IMR-90 (cell line): ENCODE data around the gene XAF1. TPM values are rescaled to one million over a fixed set of nuclear protein-coding genes. Genes with fewer than 3 reads are reported as not detected.

ENCODE experiments used
- ATAC-seq: fragments of 200-7000 bp; cut with Tn5 transposase; 2 replicates; pipeline ENCODE4 v1.9.1; 2020; ENCODE audit warnings: low read depth, mild to moderate bottlenecking, moderate library complexity
- BruUV-seq: library from RNA; stranded (reverse); fragments of 400-500 nt; replicated peaks from 2 replicates; lab custom pipeline; 2021; lab: Mats Ljungman, UMichigan
- CTCF ChIA-PET: fragments of 300-600 bp; formaldehyde crosslinking; extraction: SDS; loops from one replicate; lab custom pipeline; 2021; ENCODE audit warnings: antibody characterized with exemption; lab: Yijun Ruan, JAX
- POLR2A ChIA-PET: fragments of 300-600 bp; sonication (Branson Sonifier 250); formaldehyde crosslinking; loops from one replicate; lab custom pipeline; 2022; ENCODE audit warnings: antibody characterized with exemption; ENCODE audit not compliant: unreplicated experiment; lab: Charles Lee
- DNase-seq: peaks from one replicate; pipeline ENCODE4 v3.0.0; 2013
- H2AFZ ChIP-seq: replicated peaks from 2 replicates; pipeline ENCODE3; 2013; ENCODE audit warnings: low read length, mild to moderate bottlenecking; ENCODE audit not compliant: poor library complexity
- H2AK5ac ChIP-seq: 2 replicates; pipeline ENCODE4 v1.6.1; 2013; ENCODE audit warnings: low read depth, low read length, inconsistent platforms
- H2AK9ac ChIP-seq: replicated peaks from 2 replicates; pipeline ENCODE3; 2013; ENCODE audit warnings: mild to moderate bottlenecking, low read depth, low read length, moderate library complexity; ENCODE audit not compliant: poor library complexity
- H2BK120ac ChIP-seq: 2 replicates; pipeline ENCODE4 v1.6.1; 2013; ENCODE audit warnings: low read depth, low read length, inconsistent platforms
- H2BK15ac ChIP-seq: 3 replicates; pipeline ENCODE4 v1.6.1; 2013; ENCODE audit warnings: low read depth, low read length, inconsistent platforms
- H2BK20ac ChIP-seq: 2 replicates; pipeline ENCODE4 v1.6.1; 2013; ENCODE audit warnings: low read depth, mild to moderate bottlenecking, inconsistent platforms, low read length, moderate library complexity
- H2BK5ac ChIP-seq: 2 replicates; pipeline ENCODE4 v1.6.1; 2013; ENCODE audit warnings: mild to moderate bottlenecking, low read depth, low read length, inconsistent platforms; ENCODE audit not compliant: poor library complexity, severe bottlenecking
- H3K14ac ChIP-seq: replicated peaks from 2 replicates; pipeline ENCODE4 v1.6.1; 2013; ENCODE audit warnings: low read depth, low read length, inconsistent platforms
- H3K18ac ChIP-seq: 2 replicates; pipeline ENCODE4 v1.6.1; 2013; ENCODE audit warnings: low read depth, low read length, control low read depth
- H3K23ac ChIP-seq: 2 replicates; pipeline ENCODE4 v1.6.1; 2013; ENCODE audit warnings: low read depth, low read length, inconsistent platforms
- H3K27ac ChIP-seq: 2 replicates; pipeline ENCODE4 v1.5.1; 2013; ENCODE audit warnings: mild to moderate bottlenecking, control low read depth, low read length; ENCODE audit not compliant: insufficient read depth
- H3K27me3 ChIP-seq: 2 replicates; pipeline ENCODE4 v1.6.1; 2013; ENCODE audit warnings: low read length; ENCODE audit not compliant: control insufficient read depth, insufficient read depth
- H3K36me3 ChIP-seq: 2 replicates; pipeline ENCODE4 v1.6.1; 2013; ENCODE audit warnings: low read length, mixed read lengths; ENCODE audit not compliant: control insufficient read depth, insufficient read depth
- H3K4ac ChIP-seq: 2 replicates; pipeline ENCODE4 v1.6.1; 2013; ENCODE audit warnings: low read depth, low read length, inconsistent platforms
- H3K4me1 ChIP-seq: 2 replicates; pipeline ENCODE4 v1.6.1; 2013; ENCODE audit warnings: low read length, mixed read lengths; ENCODE audit not compliant: control insufficient read depth, insufficient read depth
- H3K4me2 ChIP-seq: 2 replicates; pipeline ENCODE4 v1.6.1; 2013; ENCODE audit warnings: low read depth, mild to moderate bottlenecking, control low read depth, low read length, moderate library complexity
- H3K4me3 ChIP-seq: 2 replicates; pipeline ENCODE4 v1.5.1; 2013; ENCODE audit warnings: low read depth, mild to moderate bottlenecking, control low read depth, low read length, moderate library complexity; ENCODE audit not compliant: insufficient read depth
- H3K56ac ChIP-seq: 2 replicates; pipeline ENCODE4 v1.6.1; 2013; ENCODE audit warnings: low read length, inconsistent platforms; ENCODE audit not compliant: insufficient read depth; ENCODE audit errors: extremely low read depth
- H3K79me1 ChIP-seq, 2 experiments: 2 replicates each; pipeline ENCODE4 v1.6.1; 2013; ENCODE audit warnings: low read length in 2 of 2, inconsistent platforms in 1 of 2, low read depth in 1 of 2
- H3K9ac ChIP-seq: 2 replicates; pipeline ENCODE4 v1.6.1; 2013; ENCODE audit warnings: low read depth, low read length, control low read depth
- H3K9me1 ChIP-seq: 2 replicates; pipeline ENCODE4 v1.6.1; 2013; ENCODE audit warnings: low read length, inconsistent platforms; ENCODE audit not compliant: insufficient read depth
- H3K9me3 ChIP-seq: 2 replicates; pipeline ENCODE4 v1.6.1; 2013; ENCODE audit warnings: low read length; ENCODE audit not compliant: control insufficient read depth, insufficient read depth
- H4K20me1 ChIP-seq: 2 replicates; pipeline ENCODE4 v1.6.1; 2013; ENCODE audit warnings: low read length, inconsistent platforms; ENCODE audit not compliant: insufficient read depth
- H4K5ac ChIP-seq: 2 replicates; pipeline ENCODE4 v1.6.1; 2013; ENCODE audit warnings: mild to moderate bottlenecking, low read depth, low read length, control low read depth
- H4K8ac ChIP-seq, 2 experiments: 2 replicates each; pipeline ENCODE4 v1.6.1; 2013; ENCODE audit warnings: low read depth in 2 of 2, low read length in 2 of 2, control low read depth in 1 of 2, inconsistent platforms in 1 of 2
- H4K91ac ChIP-seq: 2 replicates; pipeline ENCODE4 v1.6.1; 2013; ENCODE audit warnings: low read depth, low read length, inconsistent platforms; ENCODE audit not compliant: insufficient read depth
- BHLHE40 ChIP-seq: fragments of 150-350 bp; IDR thresholded peaks from 2 replicates; pipeline ENCODE4 v1.6.1; 2016; ENCODE audit warnings: mild to moderate bottlenecking, low read depth, low read length
- CEBPB ChIP-seq: IDR thresholded peaks from 2 replicates; pipeline ENCODE4 v1.6.1; 2012; ENCODE audit warnings: low read depth, low read length, improper control_type of control experiment
- MAFK ChIP-seq: IDR thresholded peaks from 2 replicates; pipeline ENCODE4 v1.6.1; 2012; ENCODE audit warnings: low read depth, low read length, improper control_type of control experiment
- MAZ ChIP-seq: IDR thresholded peaks from 2 replicates; pipeline ENCODE4 v1.6.1; 2012; ENCODE audit warnings: low read depth, mild to moderate bottlenecking, low read length, improper control_type of control experiment, moderate library complexity, borderline replicate concordance
- MXI1 ChIP-seq: IDR thresholded peaks from 2 replicates; pipeline ENCODE4 v1.6.1; 2012; ENCODE audit warnings: low read depth, mild to moderate bottlenecking, low read length, moderate library complexity, borderline replicate concordance
- POLR2A ChIP-seq: IDR thresholded peaks from 2 replicates; pipeline ENCODE4 v1.6.1; 2012; ENCODE audit warnings: mild to moderate bottlenecking, low read depth, low read length
- SMC3 ChIP-seq: fragments of 150-350 bp; IDR thresholded peaks from 2 replicates; pipeline ENCODE4 v1.6.1; 2016; ENCODE audit warnings: low read depth, mild to moderate bottlenecking, antibody characterized with exemption, low read length, moderate library complexity
- WGBS, 2 experiments: methylation state at CpG; one replicate each; pipeline versions ENCODE4 v1.1.5 to v1.1.7; 2013; ENCODE audit warnings: missing lambda C conversion rate in 2 of 2; ENCODE audit not compliant: insufficient read length in 1 of 2; ENCODE audit errors: extremely low coverage in 2 of 2; 5-methylcytosine and 5-hydroxymethylcytosine counted together
- dilution Hi-C: fragments of 300-500 bp; cut with HindIII; formaldehyde crosslinking; loops from one replicate; pipeline ENCODE4 v1.14.3; 2018; ENCODE audit warnings: low sequenced_read_pairs; ENCODE audit not compliant: unreplicated experiment
- in situ Hi-C: fragments of 300-500 bp; cut with MboI; formaldehyde crosslinking; loops from 3 replicates; pipeline ENCODE4 v1.14.3; 2019; ENCODE audit warnings: low sequenced_read_pairs, inconsistent platforms, mixed read lengths
- intact Hi-C: fragments of 100-400 bp; cut with micrococcal nuclease; formaldehyde crosslinking; loops from 2 replicates; pipeline ENCODE4 v1.10.0; 2022
- polyA plus RNA-seq, 3 experiments: library from polyadenylated mRNA; depleted of rRNA; stranded (reverse); fragments of >200 nt; gene quantifications; 2 replicates each; pipeline ENCODE4 v1.2.3, GENCODE V29; 2012; ENCODE audit warnings: low replicate concordance in 1 of 3
- total RNA-seq: library from RNA; depleted of rRNA; stranded (reverse); fragments of >200 nt; gene quantifications from 2 replicates; pipeline ENCODE4 v1.2.3, GENCODE V29; 2012
- TF ChIP-seq, protein P1 (sequence below): fragments of 150-350 bp; IDR thresholded peaks from 2 replicates; pipeline ENCODE4 v1.6.1; 2017; ENCODE audit warnings: mild to moderate bottlenecking, antibody characterized with exemption, low read length, low read depth
- TF ChIP-seq, protein P2 (sequence below): fragments of 150-350 bp; IDR thresholded peaks from 2 replicates; pipeline ENCODE4 v1.6.1; 2016; ENCODE audit warnings: low read depth, mild to moderate bottlenecking, low read length, moderate library complexity, borderline replicate concordance

The XAF1 gene
- total and polyA plus RNA-seq, 2 of the 4 experiments (the other 2 are of a cell fraction), result 1.3 to 3.9 TPM

DNA sequence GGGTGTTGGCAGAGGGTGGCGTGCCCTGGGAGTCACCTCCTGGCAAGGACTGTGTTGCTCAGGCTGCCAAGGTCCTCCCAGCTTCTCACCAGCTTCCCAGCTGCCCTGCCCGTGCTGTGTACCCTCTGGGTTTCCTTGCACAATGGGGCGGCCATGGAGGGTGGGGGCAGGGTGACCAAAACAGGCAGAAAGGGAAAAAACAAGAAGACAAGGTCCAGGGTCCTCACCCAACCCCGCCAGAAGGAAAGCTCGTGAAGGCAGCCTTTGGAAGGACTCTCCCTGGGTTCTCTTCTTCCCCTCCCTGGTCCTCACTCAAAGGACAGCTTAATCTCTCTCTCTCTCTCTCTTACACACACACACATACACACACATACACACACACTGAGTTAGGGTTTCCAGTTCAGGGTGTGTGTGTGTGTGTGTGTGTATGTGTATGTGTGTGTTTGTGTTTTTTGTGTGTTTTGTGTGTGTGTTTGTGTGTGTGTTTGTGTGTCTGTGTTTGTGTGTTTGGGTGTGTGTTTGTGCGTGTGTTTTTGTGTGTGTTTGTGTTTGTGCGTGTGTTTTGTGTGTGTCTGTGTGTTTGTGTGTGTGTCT is 44.7 kb upstream of the XAF1 start:
- Histone ChIP-seq H3K27me3 (peaks cover 36% of the 10 kb centered on the region), H3K56ac (no peak overlapping the region), H4K91ac (no peak overlapping the region), H2BK20ac (no peak overlapping the region), H3K18ac (no peak overlapping the region), H4K5ac (no peak overlapping the region), H3K4me1 (no peaks in the 10 kb centered on the region), H2AK5ac (no peak overlapping the region), H3K9me3 (peaks cover 3% of the 10 kb centered on the region), H2BK5ac (peak overlapping the region; percentile 79), H2BK15ac (no peak overlapping the region), H3K4ac (no peak overlapping the region), H3K9ac (no peak overlapping the region), H2AK9ac (no peak overlapping the region), H3K9me1 (no peaks in the 10 kb centered on the region), H3K4me2 (no peak overlapping the region), H4K20me1 (no peaks in the 10 kb centered on the region), H3K79me1 (no peaks in the 10 kb centered on the region), H3K4me3 (no peak overlapping the region), H3K14ac (no peak overlapping the region), H2AFZ (no peak overlapping the region), H3K27ac (no peak overlapping the region), H4K8ac (no peak overlapping the region), H3K36me3 (no peaks in the 10 kb centered on the region), H3K23ac (no peak overlapping the region), H2BK120ac (no peak overlapping the region)
- POLR2A ChIA-PET, result no interaction called here
- CTCF ChIA-PET, result no interaction called here
- TF ChIP-seq MXI1 (no peak), MAFK (no peak), CEBPB (no peak), POLR2A (no peak), BHLHE40 (no peak), MAZ (no peak), SMC3 (no peak)
- TF ChIP-seq, protein P1, sequence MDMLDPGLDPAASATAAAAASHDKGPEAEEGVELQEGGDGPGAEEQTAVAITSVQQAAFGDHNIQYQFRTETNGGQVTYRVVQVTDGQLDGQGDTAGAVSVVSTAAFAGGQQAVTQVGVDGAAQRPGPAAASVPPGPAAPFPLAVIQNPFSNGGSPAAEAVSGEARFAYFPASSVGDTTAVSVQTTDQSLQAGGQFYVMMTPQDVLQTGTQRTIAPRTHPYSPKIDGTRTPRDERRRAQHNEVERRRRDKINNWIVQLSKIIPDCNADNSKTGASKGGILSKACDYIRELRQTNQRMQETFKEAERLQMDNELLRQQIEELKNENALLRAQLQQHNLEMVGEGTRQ, result no peak
- TF ChIP-seq, protein P2, sequence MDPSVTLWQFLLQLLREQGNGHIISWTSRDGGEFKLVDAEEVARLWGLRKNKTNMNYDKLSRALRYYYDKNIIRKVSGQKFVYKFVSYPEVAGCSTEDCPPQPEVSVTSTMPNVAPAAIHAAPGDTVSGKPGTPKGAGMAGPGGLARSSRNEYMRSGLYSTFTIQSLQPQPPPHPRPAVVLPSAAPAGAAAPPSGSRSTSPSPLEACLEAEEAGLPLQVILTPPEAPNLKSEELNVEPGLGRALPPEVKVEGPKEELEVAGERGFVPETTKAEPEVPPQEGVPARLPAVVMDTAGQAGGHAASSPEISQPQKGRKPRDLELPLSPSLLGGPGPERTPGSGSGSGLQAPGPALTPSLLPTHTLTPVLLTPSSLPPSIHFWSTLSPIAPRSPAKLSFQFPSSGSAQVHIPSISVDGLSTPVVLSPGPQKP, result no peak
- in situ Hi-C loops, result no loop called here
- intact Hi-C loops, result no loop called here
- dilution Hi-C loops, result no loop called here
- 25% methylated on average over 2 of the region's 7 CpGs; no CpG with 5 or more reads in 1 of the 2 experiments for WGBS, 2 experiments
- no TSS peak for BruUV-seq
- ATAC-seq (no peak), DNase-seq (no peak)
